GM10847 (cell line): ENCODE data around the gene TMEM259.

Source experiments
- POLR2A ChIP-seq: IDR thresholded peaks from 2 replicates; pipeline ENCODE4 v1.6.1; 2011; ENCODE audit not compliant: insufficient read length; ENCODE audit errors: extremely low read depth

Gene TMEM259

DNA sequence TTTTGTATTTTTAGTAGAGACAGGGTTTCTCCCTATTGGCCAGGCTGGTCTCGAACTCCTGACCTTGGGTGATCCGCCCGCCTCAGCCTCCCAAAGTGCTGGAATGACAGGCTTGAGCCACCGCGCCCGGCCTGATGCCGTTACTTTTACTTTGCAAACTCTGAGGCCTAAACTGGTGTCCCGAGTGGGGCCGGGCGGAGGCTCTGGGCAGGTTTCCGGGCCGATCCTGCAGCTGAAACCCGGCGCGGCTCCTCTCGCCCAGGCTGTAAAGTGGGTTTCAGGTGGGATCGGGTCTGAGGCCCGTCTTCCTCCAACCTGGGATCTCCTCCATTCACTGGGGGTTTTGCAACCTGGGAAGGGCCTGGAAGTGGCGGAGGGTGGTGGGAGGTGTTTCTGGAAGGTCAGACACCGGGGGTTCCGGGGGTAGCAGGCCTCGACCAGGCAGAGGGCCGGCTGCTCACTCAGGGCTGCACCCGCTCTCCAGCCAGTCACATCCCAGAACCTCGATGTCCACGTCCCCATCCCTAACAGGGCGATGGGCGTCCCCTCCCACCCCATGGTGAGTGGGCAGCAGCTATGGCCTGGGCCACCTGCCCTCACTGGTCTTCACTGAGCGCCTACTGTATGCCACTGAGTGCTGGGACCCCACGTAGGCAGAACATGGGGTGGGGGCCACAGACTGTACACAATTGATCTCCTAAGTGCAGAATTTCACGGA, 58.1 kb downstream of the TMEM259 start:
- no peak for TF ChIP-seq POLR2A

DNA sequence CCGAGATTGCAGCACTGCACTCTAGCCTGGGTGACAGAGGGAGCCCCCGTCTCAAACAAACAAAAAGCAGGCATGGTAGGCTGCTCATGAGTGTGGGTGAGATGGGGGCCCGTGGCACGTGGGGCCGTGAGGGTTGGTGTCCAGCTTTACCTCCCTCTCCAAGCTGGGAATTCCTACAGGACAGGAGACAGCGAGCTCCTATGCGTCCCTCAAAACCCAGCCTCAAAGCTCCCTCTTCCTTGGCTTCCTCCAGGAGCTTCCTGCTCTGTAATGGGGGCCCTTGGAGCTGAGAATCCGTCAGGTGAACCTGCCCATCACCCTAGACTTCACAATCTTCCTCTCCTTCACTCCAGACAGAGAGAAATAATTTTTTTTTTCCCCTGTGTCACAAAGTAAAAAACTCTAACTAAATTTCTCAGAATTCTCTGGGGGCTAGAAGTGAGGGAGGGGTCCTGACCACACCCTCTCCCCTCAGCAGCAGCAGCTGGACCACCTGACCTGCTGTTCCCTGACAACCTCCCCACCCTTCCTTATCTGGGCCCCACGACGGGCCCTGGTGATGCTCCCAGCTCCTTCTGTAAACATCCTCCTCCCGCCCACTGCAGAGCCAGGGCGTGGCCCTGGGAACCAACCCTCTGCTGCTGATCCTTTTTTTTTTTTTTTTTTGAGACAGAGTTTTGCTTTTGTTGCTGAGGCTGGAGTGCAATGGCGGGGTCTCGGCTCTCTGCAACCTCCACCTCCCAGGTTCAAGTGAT, 58.9 kb downstream of the TMEM259 start:
- TF ChIP-seq POLR2A, result no peak

DNA sequence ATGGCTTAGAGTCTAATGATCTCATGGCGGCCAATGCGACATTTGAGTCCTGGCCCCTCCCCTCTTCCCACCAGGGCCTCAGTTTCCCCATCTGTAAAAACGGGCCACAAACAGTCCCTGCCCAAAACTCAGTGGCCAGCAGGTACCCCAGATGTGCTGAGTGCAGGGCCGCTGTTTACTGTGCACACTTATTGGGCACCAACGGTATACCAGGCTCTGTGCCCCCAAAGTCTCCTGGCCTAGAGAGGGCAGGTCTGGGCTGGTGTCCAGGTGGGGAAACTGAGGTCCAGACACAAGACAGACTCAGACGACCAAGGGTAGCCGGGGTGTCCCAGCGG, 60.4 kb downstream of the TMEM259 start:
- no peak for TF ChIP-seq POLR2A

DNA sequence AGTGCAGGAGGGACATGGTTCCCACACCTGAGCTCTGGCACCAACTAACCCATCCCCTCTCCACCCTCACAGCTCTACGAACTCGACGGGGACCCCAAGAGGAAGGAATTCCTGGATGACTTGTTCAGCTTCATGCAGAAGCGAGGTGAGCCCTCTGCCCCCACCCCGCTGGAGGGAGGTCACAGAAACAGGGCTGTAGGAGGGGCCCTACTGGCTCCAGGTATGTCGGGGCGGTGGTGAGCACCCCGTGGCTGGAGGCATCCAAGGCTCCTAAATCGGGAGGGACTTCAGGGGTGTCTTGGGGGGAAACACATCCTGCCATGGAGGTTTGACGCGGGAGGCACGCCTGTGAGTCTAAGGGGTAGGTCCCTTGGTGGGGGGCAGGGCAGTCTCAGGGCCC, 60.9 kb downstream of the TMEM259 start:
- no peak for TF ChIP-seq POLR2A
